Prostate gland (tissue), 2 donors: ENCODE measurements around the gene ATF7IP2. TPM values are rescaled to one million over a fixed set of nuclear protein-coding genes. Genes with fewer than 3 reads are reported as not detected.
"Not testable (repeated sequence)": the region's sequence is repeated elsewhere in the genome, so short reads cannot be mapped to it uniquely, and the experiment has no call there.

Source experiments
- DNase-seq: peaks from one replicate; pipeline ENCODE4 v3.0.0-alpha.2; 2019; ENCODE audit warnings: low spot score
- H3K27ac ChIP-seq, 2 donors: fragments of 200-600 bp; sonication (generic); 2 replicates each; pipeline ENCODE4 v1.5.1; 2017 to 2019
- H3K27me3 ChIP-seq: fragments of 200-600 bp; sonication (generic); replicated peaks from 2 replicates; pipeline ENCODE4 v1.5.1; 2019; ENCODE audit not compliant: insufficient read depth
- H3K36me3 ChIP-seq, 2 donors: fragments of 200-600 bp; sonication (generic); 1 replicate in 1 of 2; 2 replicates in 1 of 2; pipeline versions ENCODE4 v1.5.1 to v1.8.1; 2017 to 2019
- H3K4me1 ChIP-seq: fragments of 200-600 bp; sonication (generic); replicated peaks from 2 replicates; pipeline ENCODE4 v1.5.1; 2019
- H3K4me3 ChIP-seq, 2 donors: fragments of 200-600 bp; sonication (generic); 2 replicates each; pipeline ENCODE4 v1.5.1; 2017 to 2019
- H3K9me3 ChIP-seq: fragments of 200-600 bp; sonication (generic); 2 replicates; pipeline ENCODE4 v1.5.1; 2017
- CTCF ChIP-seq, 4 experiments: fragments of 200-600 bp in 2 of 4; fragments of 450-650 bp in 2 of 4; sonication (generic) in 2 of 4; IDR thresholded peaks; 1 replicate in 3 of 4; 2 replicates in 1 of 4; pipeline ENCODE4 v1.5.1; 2016 to 2019; ENCODE audit warnings: antibody characterized with exemption in 4 of 4, mild to moderate bottlenecking in 2 of 4, moderate library complexity in 2 of 4
- POLR2A ChIP-seq: fragments of 450-650 bp; IDR thresholded peaks from one replicate; pipeline ENCODE4 v1.6.1; 2016; ENCODE audit warnings: antibody characterized with exemption, mild to moderate bottlenecking
- POLR2AphosphoS5 ChIP-seq: sonication (generic); formaldehyde crosslinking; IDR thresholded peaks from one replicate; pipeline ENCODE4 v1.6.1; 2017; ENCODE audit warnings: antibody characterized with exemption
- WGBS: methylation state at CpG from one replicate; pipeline ENCODE4 v1.1.5; 2018; 5-methylcytosine and 5-hydroxymethylcytosine counted together
- intact Hi-C: fragments of 100-400 bp; cut with DNase I; formaldehyde crosslinking; loops from one replicate; pipeline ENCODE4 v1.14.2; 2022
- total RNA-seq, 2 donors: library from RNA; depleted of rRNA; stranded (reverse); fragments of >200 nt; gene quantifications; one replicate each; pipeline ENCODE4 v1.1.0, GENCODE V29; 2016

Gene ATF7IP2
- total RNA-seq, 2 donors from 2014 or later, result 1.2 to 94.3 TPM

- no peaks in the 10 kb centered on the region for H3K27me3 ChIP-seq
- no peaks in the 10 kb centered on the region for H3K9me3 ChIP-seq
- H3K4me1 ChIP-seq, result no peaks in the 10 kb centered on the region
- no peak overlapping the region for H3K4me3 ChIP-seq
- H3K27ac ChIP-seq, result no peak overlapping the region
- TF ChIP-seq POLR2A (no peak), POLR2AphosphoS5 (no peak), CTCF (IDR thresholded peaks at IDR 0.05) (no peak)
- 90% methylated on average over 3 of the region's 3 CpGs for WGBS
- intact Hi-C loops, result no loop called here
- no peak for DNase-seq
- H3K36me3 ChIP-seq, result no peaks in the 10 kb centered on the region
These were observed 114.7 kb downstream of the ATF7IP2 start for GRCh38 chr16:10500582-10500981.

- Histone ChIP-seq H3K36me3 (no peaks in the 10 kb centered on the region), H3K9me3 (no peaks in the 10 kb centered on the region), H3K4me1 (no peaks in the 10 kb centered on the region), H3K27me3 (no peaks in the 10 kb centered on the region), H3K27ac (no peak overlapping the region), H3K4me3 (no peak overlapping the region)
- TF ChIP-seq CTCF (IDR thresholded peaks at IDR 0.05) (no peak), POLR2A (no peak), POLR2AphosphoS5 (no peak)
- intact Hi-C loops, result no loop called here
- DNase-seq, result no peak
- WGBS, result 92% methylated on average over 2 of the region's 2 CpGs
These were observed 115.3 kb downstream of the ATF7IP2 start for GRCh38 chr16:10501016-10501607.

- Histone ChIP-seq H3K9me3 (no peaks in the 10 kb centered on the region), H3K27me3 (no peaks in the 10 kb centered on the region), H3K27ac (no peak overlapping the region), H3K36me3 (no peaks in the 10 kb centered on the region), H3K4me1 (no peaks in the 10 kb centered on the region), H3K4me3 (no peak overlapping the region)
- TF ChIP-seq CTCF (IDR thresholded peaks at IDR 0.05), result no peak
- TF ChIP-seq POLR2A, result no peak
- TF ChIP-seq POLR2AphosphoS5, result no peak
- 93% methylated on average over 6 of the region's 6 CpGs for WGBS
- intact Hi-C loops, result no loop called here
- no peak for DNase-seq
These were observed 116.9 kb downstream of the ATF7IP2 start for GRCh38 chr16:10502776-10503175.

GRCh38 chr16:10504404-10504885 is 118.6 kb downstream of the ATF7IP2 start:
- H3K4me1 ChIP-seq, result no peaks in the 10 kb centered on the region
- 63% methylated on average over 2 of the region's 2 CpGs for WGBS
- TF ChIP-seq POLR2AphosphoS5 (no peak), CTCF (IDR thresholded peaks at IDR 0.05) (no peak), POLR2A (no peak)

GRCh38 chr16:10505286-10505685 is 119.4 kb downstream of the ATF7IP2 start:
- 82% methylated on average over 3 of the region's 3 CpGs for WGBS
- H3K9me3 ChIP-seq, H3K27ac ChIP-seq, H3K4me3 ChIP-seq, H3K36me3 ChIP-seq, DNase-seq, H3K27me3 ChIP-seq, H3K4me1 ChIP-seq, intact Hi-C loops: not testable (repeated sequence)

More at GRCh38 chr16:10504404-10504885, 118.6 kb downstream of the ATF7IP2 start:
- no peak overlapping the region for H3K27ac ChIP-seq
- DNase-seq, result no peak
- no peak overlapping the region for H3K4me3 ChIP-seq
- no peaks in the 10 kb centered on the region for H3K27me3 ChIP-seq
- intact Hi-C loops, result no loop called here
- no peaks in the 10 kb centered on the region for H3K36me3 ChIP-seq
- H3K9me3 ChIP-seq, result no peaks in the 10 kb centered on the region
